GM12891 (cell line): Measurements from ENCODE around the gene CENPU.

Experiments
- POLR2A ChIP-seq: IDR thresholded peaks from 2 replicates; pipeline ENCODE4 v1.6.1; 2011; ENCODE audit warnings: low read depth, low read length, control low read depth
- POLR2AphosphoS5 ChIP-seq: IDR thresholded peaks from 2 replicates; pipeline ENCODE4 v1.6.1; 2011; ENCODE audit warnings: low read depth, low read length, control low read depth
- SPI1 ChIP-seq: IDR thresholded peaks from 2 replicates; pipeline ENCODE4 v1.6.1; 2011; ENCODE audit warnings: low read depth, low read length, control low read depth
- TAF1 ChIP-seq: IDR thresholded peaks from 2 replicates; pipeline ENCODE4 v1.6.1; 2011; ENCODE audit warnings: low read depth, low read length, control low read depth

DNA sequence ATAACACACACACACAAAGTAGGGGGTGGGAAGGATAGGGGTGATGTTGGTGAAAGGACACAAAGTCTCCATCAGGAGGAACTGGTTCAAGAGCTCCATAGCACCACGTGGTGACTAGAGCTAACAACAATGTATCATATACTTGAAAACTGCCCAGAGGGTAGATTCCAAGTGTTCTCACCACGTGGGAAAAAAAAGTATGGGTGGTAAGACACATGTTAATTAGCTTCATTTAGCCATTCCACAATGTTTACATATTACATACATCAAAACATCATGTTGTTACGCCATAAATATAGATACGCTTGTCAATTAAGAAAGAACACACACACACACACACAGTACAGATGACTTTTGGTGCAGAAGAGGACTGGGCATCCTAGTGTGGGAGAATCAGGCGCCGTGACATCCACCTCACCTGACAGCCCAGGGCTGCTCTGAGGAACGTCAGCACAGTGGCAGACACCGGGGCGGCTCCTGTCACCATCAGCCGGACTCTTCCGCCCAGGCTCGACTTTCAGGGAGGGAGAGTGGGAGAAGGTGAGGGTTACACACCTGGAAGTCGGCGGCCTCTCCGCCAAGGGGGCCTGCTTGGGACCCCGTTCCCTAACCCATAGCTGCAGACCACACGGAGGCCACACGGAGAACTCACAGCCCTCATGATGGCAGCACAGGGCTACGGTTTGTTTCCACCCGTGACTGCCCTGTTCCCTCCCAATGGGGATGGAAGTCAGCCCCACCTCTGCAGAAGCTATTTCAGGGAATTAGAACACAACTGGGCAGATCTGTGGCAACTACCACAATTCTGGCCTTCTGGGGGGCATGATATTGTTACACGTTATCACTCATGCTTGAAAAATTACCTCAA lies 31.8 kb upstream of the CENPU start:
- TF ChIP-seq POLR2A (no peak), SPI1 (no peak), POLR2AphosphoS5 (no peak), TAF1 (no peak)
